VCaP (cell line): ENCODE results near the gene PHF21B.

Experiments
- H3K27ac ChIP-seq: fragments of 450-650 bp; 2 replicates; pipeline ENCODE4 v1.5.1; 2017
- CTCF ChIP-seq: fragments of 450-650 bp; conservative IDR thresholded peaks from 2 replicates; pipeline ENCODE4 v1.5.1; 2017; ENCODE audit warnings: mild to moderate bottlenecking, moderate library complexity

Gene PHF21B

GRCh38 chr22:44996648-44997047 lies 13.2 kb downstream of the PHF21B start:
- TF ChIP-seq CTCF = no peak
- H3K27ac ChIP-seq = peak overlapping the region; percentile 95

- no peak for TF ChIP-seq CTCF
- H3K27ac ChIP-seq = peak overlapping the region; percentile 95
These were observed 13.7 kb downstream of the PHF21B start for GRCh38 chr22:44996120-44996519.

- TF ChIP-seq CTCF = no peak
- peak overlapping the region; percentile 95 for H3K27ac ChIP-seq
These were observed 14.1 kb downstream of the PHF21B start for GRCh38 chr22:44995715-44996114.

GRCh38 chr22:44995105-44995514 lies 14.7 kb downstream of the PHF21B start:
- peak overlapping the region; percentile 95 for H3K27ac ChIP-seq
- TF ChIP-seq CTCF = no peak

- no peak for TF ChIP-seq CTCF
- H3K27ac ChIP-seq = peak overlapping the region; percentile 95
These were observed 15.3 kb downstream of the PHF21B start for GRCh38 chr22:44994399-44995104.

- no peak for TF ChIP-seq CTCF
- peak overlapping the region; percentile 95 for H3K27ac ChIP-seq
These were observed 17.6 kb downstream of the PHF21B start for GRCh38 chr22:44992166-44992565.

- TF ChIP-seq CTCF = no peak
- H3K27ac ChIP-seq = peak overlapping the region; percentile 4; the same call in 1 of the 2 replicates
These were observed 18.6 kb downstream of the PHF21B start for GRCh38 chr22:44991218-44991617.
